ENCODE results near the gene EPRS1.
"Not testable (repeated sequence)": the region's sequence is repeated elsewhere in the genome, so short reads cannot be mapped to it uniquely, and the experiment has no call there.

Gene EPRS1

GRCh38 chr1:220046052-220046930 lies at the start of gene EPRS1:
Gene EPRS1, minus strand, starts transcription at chr1:220046505. Its CDS starts 117 bp downstream, at chr1:220046388.
- DNase-seq (ENCODE audit: low read depth in 4 of 4, low spot score in 1 of 4), result peak; percentile 71 to 88 (median 83)

- peak; percentile 84 to 89 (median 88) for DNase-seq (ENCODE audit: low read depth in 4 of 4, low spot score in 1 of 4)
Observed at GRCh38 chr1:220094016-220094911, 48.0 kb upstream of the EPRS1 start, which contains the start of gene IARS2. Gene IARS2, plus strand, starts transcription at chr1:220094132. Its CDS starts 85 bp downstream, at chr1:220094217.

- DNase-seq (ENCODE audit: low read depth in 4 of 4, low spot score in 1 of 4), result no peak
Observed at GRCh38 chr1:220093361-220094015, 47.2 kb upstream of the EPRS1 start.

GRCh38 chr1:220092694-220093093 lies 46.4 kb upstream of the EPRS1 start:
- no peak for DNase-seq (ENCODE audit: low read depth in 4 of 4, low spot score in 1 of 4)

- peak; percentile 96 to 99 (median 97) for DNase-seq (ENCODE audit: low read depth in 4 of 4, low spot score in 1 of 4)
Observed at GRCh38 chr1:220089650-220090556, 43.6 kb upstream of the EPRS1 start, which contains the start of gene BPNT1. Gene BPNT1, minus strand, starts transcription at chr1:220089788. Its CDS starts 9,942 bp downstream, at chr1:220079846.

- not testable (repeated sequence) for DNase-seq (ENCODE audit: low read depth in 4 of 4, low spot score in 1 of 4)
Observed at GRCh38 chr1:220086261-220086686, 40.0 kb upstream of the EPRS1 start.

GRCh38 chr1:220084460-220084859 lies 38.2 kb upstream of the EPRS1 start:
- DNase-seq (ENCODE audit: low read depth in 4 of 4, low spot score in 1 of 4), result no peak

GRCh38 chr1:220077887-220078286 lies 31.6 kb upstream of the EPRS1 start:
- DNase-seq (ENCODE audit: low read depth in 4 of 4, low spot score in 1 of 4), result no peak

GRCh38 chr1:220076861-220077762 lies 30.8 kb upstream of the EPRS1 start:
- no peak for DNase-seq (ENCODE audit: low read depth in 4 of 4, low spot score in 1 of 4)

GRCh38 chr1:220067269-220068204 lies 21.2 kb upstream of the EPRS1 start:
- DNase-seq (ENCODE audit: low read depth in 4 of 4, low spot score in 1 of 4), result no peak

GRCh38 chr1:220062629-220063028 lies 16.3 kb upstream of the EPRS1 start:
- DNase-seq (ENCODE audit: low read depth in 4 of 4, low spot score in 1 of 4), result no peak

- DNase-seq (ENCODE audit: low read depth in 4 of 4, low spot score in 1 of 4), result no peak
Observed at GRCh38 chr1:220060876-220061275, 14.6 kb upstream of the EPRS1 start.

- no peak for DNase-seq (ENCODE audit: low read depth in 4 of 4, low spot score in 1 of 4)
Observed at GRCh38 chr1:220056374-220056773, 10.1 kb upstream of the EPRS1 start.

GRCh38 chr1:220045356-220046051 lies 801 bp downstream of the EPRS1 start:
- DNase-seq (ENCODE audit: low read depth in 4 of 4, low spot score in 1 of 4), result no peak

GRCh38 chr1:220044678-220045355 lies 1.5 kb downstream of the EPRS1 start:
- no peak for DNase-seq (ENCODE audit: low read depth in 4 of 4, low spot score in 1 of 4)

- no peak for DNase-seq (ENCODE audit: low read depth in 4 of 4, low spot score in 1 of 4)
Observed at GRCh38 chr1:220043646-220044045, 2.7 kb downstream of the EPRS1 start.
